ENCODE measurements around the gene RPL7A. TPM values are rescaled to one million over a fixed set of nuclear protein-coding genes. Genes with fewer than 3 reads are reported as not detected.

The RPL7A gene
- total RNA-seq, 6 experiments from 2014 or later: 529 to 851 (median 616) TPM

DNA sequence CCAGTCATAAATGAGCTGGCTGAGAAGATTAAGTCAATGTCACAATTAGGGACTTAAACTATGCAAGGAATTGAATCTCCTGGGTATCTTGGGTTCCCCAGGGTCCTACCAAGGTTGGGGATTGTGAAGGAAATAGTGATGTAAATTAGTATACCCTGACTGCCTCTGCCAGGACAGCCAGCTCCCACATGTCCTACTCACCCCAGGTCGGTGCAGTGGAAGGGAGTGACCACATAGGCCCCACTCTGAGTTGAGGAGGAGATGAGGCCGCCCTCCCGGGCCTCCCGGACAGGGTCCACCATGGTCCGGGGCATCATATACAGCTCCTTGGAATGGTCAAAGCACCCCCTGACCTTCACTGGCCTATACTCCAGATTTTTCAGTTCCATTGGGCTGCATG, 5.5 kb downstream of the RPL7A start:
- WGBS (ENCODE audit: insufficient coverage, low coverage, low lambda C conversion rate, missing lambda C conversion rate): no CpG with 5 or more reads among the region's 5 CpGs
- DNase-seq (no peak), ATAC-seq (no peak)
- intact Hi-C loops (cut with DNase I): loop anchor here in 1 of 2 donors (10.0 kb wide), 1 partner anchor 51 kb away; no protein-coding TSS in a partner anchor
- H3K27ac ChIP-seq: no peak overlapping the region
- no peaks in the 10 kb centered on the region for H3K27me3 ChIP-seq
- peaks cover 0 to 29% (median 8%) of the 10 kb centered on the region in 4 donors for H3K4me1 ChIP-seq
- H3K4me3 ChIP-seq: no peak overlapping the region
- H3K36me3 ChIP-seq: peaks cover 5 to 43% (median 23%) of the 10 kb centered on the region in 4 donors
- H3K9me3 ChIP-seq: no peaks in the 10 kb centered on the region
- no peak for TF ChIP-seq POLR2A (IDR thresholded peaks at IDR 0.05)

DNA sequence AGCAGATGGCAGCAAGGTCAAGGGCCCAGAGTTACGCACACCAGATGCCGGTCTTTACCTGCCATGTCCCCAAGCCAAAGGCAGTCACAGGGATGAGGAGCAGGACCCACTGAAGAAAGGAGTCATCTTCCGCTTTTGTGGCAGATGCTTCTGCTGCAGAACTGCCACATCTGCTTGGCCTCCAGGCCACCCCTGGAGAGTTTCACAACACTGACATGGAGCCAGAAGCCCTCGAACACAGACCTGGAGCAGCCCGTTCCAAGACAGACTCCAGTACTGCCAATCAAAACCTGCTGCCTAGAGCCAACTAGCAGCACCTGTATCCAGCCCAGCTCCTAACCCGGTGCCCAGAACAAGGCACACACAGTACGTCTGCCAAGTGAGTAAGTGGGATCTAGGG, 6.7 kb downstream of the RPL7A start:
- Histone ChIP-seq H3K4me1 (peaks cover 0 to 23% (median 5%) of the 10 kb centered on the region in 4 donors), H3K36me3 (peaks cover 2 to 34% (median 19%) of the 10 kb centered on the region in 4 donors), H3K27ac (no peak overlapping the region), H3K27me3 (no peaks in the 10 kb centered on the region), H3K9me3 (no peaks in the 10 kb centered on the region), H3K4me3 (no peak overlapping the region)
- DNase-seq (peak in 1 of 3 donors; percentile 71), ATAC-seq (peak in 1 of 4 donors; percentile 22)
- intact Hi-C loops (cut with DNase I): loop anchor here in 1 of 2 donors (10.0 kb wide), 1 partner anchor 50 kb away; no protein-coding TSS in a partner anchor
- 48% methylated on average over 3 of the region's 7 CpGs for WGBS (ENCODE audit: insufficient coverage, low coverage, low lambda C conversion rate, missing lambda C conversion rate)
- TF ChIP-seq, protein P1, sequence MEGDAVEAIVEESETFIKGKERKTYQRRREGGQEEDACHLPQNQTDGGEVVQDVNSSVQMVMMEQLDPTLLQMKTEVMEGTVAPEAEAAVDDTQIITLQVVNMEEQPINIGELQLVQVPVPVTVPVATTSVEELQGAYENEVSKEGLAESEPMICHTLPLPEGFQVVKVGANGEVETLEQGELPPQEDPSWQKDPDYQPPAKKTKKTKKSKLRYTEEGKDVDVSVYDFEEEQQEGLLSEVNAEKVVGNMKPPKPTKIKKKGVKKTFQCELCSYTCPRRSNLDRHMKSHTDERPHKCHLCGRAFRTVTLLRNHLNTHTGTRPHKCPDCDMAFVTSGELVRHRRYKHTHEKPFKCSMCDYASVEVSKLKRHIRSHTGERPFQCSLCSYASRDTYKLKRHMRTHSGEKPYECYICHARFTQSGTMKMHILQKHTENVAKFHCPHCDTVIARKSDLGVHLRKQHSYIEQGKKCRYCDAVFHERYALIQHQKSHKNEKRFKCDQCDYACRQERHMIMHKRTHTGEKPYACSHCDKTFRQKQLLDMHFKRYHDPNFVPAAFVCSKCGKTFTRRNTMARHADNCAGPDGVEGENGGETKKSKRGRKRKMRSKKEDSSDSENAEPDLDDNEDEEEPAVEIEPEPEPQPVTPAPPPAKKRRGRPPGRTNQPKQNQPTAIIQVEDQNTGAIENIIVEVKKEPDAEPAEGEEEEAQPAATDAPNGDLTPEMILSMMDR (IDR thresholded peaks at IDR 0.05): no peak
- TF ChIP-seq POLR2A (IDR thresholded peaks at IDR 0.05): no peak

DNA sequence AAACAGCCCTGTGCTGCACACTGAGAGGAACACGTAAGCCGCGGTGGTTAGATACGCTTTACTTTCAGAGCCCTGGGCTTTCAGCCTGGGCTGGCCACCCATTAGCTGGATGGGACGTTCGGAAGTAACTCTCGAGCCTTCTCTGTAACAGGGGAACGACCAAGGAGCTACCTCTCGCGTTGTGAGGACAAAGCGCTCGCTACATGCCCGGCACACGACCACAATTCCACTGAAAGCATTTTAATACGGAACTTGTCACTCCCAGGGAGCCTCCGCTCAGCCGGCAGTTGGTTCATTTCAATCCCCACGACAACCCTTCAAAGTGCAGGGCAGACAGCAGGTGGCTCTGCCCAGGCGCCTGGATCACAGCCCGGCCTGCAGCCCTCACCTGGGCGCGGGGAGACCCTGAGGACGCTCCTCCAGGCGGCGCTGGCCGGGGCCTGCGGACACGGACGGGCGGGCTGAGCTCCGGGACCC, 7.9 kb downstream of the RPL7A start:
- no peak for DNase-seq
- H3K27me3 ChIP-seq: no peaks in the 10 kb centered on the region

DNA sequence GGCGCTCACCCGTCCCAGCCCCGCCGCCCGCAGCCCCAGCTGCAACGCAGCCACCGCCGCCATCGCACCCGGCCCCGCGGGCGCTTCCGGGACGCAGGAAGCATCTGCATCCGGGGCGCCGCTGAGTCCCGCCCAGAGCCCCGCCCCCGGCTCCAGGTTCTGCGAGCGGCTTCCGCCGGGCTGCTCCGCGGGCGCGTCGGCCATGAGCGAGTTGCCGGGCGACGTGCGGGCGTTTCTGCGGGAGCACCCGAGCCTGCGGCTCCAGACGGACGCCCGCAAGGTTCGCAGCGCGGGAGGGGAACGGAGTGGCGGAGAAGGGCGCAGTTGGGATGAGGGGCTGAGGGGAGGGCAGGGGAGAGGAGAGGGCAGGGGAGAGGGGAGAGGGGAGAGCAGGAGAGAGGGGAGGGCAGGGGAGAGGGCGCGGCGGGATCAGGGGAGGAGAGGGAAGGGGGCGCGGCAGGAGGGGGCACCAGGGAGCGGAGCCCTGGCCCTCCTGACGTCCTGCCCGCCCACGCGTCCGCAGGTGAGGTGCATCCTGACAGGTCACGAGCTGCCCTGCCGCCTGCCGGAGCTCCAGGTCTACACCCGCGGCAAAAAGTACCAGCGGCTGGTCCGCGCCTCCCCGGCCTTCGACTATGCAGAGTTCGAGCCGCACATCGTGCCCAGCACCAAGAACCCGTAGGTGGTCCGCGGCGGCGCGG, 8.5 kb downstream of the RPL7A start, which contains the start of the genes SURF1 and SURF2:
Gene SURF1 (minus strand): TSS at position 97 of the 701 bp plus-strand sequence. CDS start 34 bp downstream, at position 63.
Gene SURF2 (plus strand): TSS at position 160 of the 701 bp plus-strand sequence. CDS start 43 bp downstream, at position 203.
- WGBS (ENCODE audit: insufficient coverage, low coverage, low lambda C conversion rate, missing lambda C conversion rate): 0% methylated on average over 9 of the region's 78 CpGs
- peak; percentile 28 for TF ChIP-seq POLR2A (IDR thresholded peaks at IDR 0.05)
- TF ChIP-seq, protein P1 (IDR thresholded peaks at IDR 0.05): peak in 3 of 4 donors; percentile 10 to 22 (median 13)
- peak within 1 kb of the TSS; percentile 58 to 91 (median 85) for H3K4me3 ChIP-seq
- intact Hi-C loops (cut with DNase I): loop anchor here in 1 of 2 donors (10.0 kb wide), 1 partner anchor 48 kb away; no protein-coding TSS in a partner anchor
- peaks cover 0 to 23% (median 5%) of the 10 kb centered on the region in 4 donors for H3K4me1 ChIP-seq
- H3K27ac ChIP-seq: peak within 1 kb of the TSS in 2 of 3 donors; percentile 53 to 55
- no peaks in the 10 kb centered on the region for H3K27me3 ChIP-seq
- no peaks in the 10 kb centered on the region for H3K9me3 ChIP-seq
- H3K36me3 ChIP-seq: peaks cover 0 to 33% (median 9%) of the 10 kb centered on the region in 4 donors
- ATAC-seq (peak; percentile 82 to 95 (median 88)), DNase-seq (peak; percentile 91 to 92 (median 92))

More for the DNA sequence above, 7.9 kb downstream of the RPL7A start:
- Histone ChIP-seq H3K4me3 (peak overlapping the region; percentile 58 to 91 (median 85)), H3K36me3 (peaks cover 0 to 33% (median 10%) of the 10 kb centered on the region in 4 donors), H3K27ac (peak overlapping the region in 2 of 3 donors; percentile 53 to 55), H3K4me1 (peaks cover 0 to 23% (median 5%) of the 10 kb centered on the region in 4 donors), H3K9me3 (no peaks in the 10 kb centered on the region)
- TF ChIP-seq, protein P1 (IDR thresholded peaks at IDR 0.05): peak in 1 of 4 donors; percentile 6
- no peak for TF ChIP-seq POLR2A (IDR thresholded peaks at IDR 0.05)
- intact Hi-C loops (cut with DNase I): loop anchor here in 1 of 2 donors (10.0 kb wide), 1 partner anchor 49 kb away; no protein-coding TSS in a partner anchor
- 0% methylated on average over 9 of the region's 31 CpGs for WGBS (ENCODE audit: insufficient coverage, low coverage, low lambda C conversion rate, missing lambda C conversion rate)
- peak; percentile 2 to 21 (median 15) for ATAC-seq
